Activated CD4-positive, alpha-beta T cell treated with anti-CD3 and anti-CD28 coated beads, Interleukin-2, amount 50 U/mL, for 48 hours (primary cell): Measurements from ENCODE around the gene TSPOAP1.

Experiments
- DNase-seq, 2 experiments: peaks; one replicate each; pipeline ENCODE4 v3.0.0-alpha.2; 2020

The TSPOAP1 gene

GRCh38 chr17:58328195-58329034 is at the start of gene TSPOAP1:
TSPOAP1 (minus strand) TSS chr17:58328795; CDS start chr17:58327920, 875 bp downstream.
- DNase-seq: peak; percentile 91 to 93

GRCh38 chr17:58377661-58378060 is 49.1 kb upstream of the TSPOAP1 start:
- no peak for DNase-seq

- no peak for DNase-seq
Measured at GRCh38 chr17:58377093-58377601, 48.6 kb upstream of the TSPOAP1 start.

- no peak for DNase-seq
Measured at GRCh38 chr17:58376472-58377000, 47.9 kb upstream of the TSPOAP1 start.

- no peak for DNase-seq
Measured at GRCh38 chr17:58375811-58376210, 47.2 kb upstream of the TSPOAP1 start.

- no peak for DNase-seq
Measured at GRCh38 chr17:58375256-58375655, 46.7 kb upstream of the TSPOAP1 start.

GRCh38 chr17:58373923-58374322 is 45.3 kb upstream of the TSPOAP1 start:
- DNase-seq: no peak

GRCh38 chr17:58373003-58373402 is 44.4 kb upstream of the TSPOAP1 start:
- no peak for DNase-seq

- DNase-seq: no peak
Measured at GRCh38 chr17:58371300-58371950, 42.8 kb upstream of the TSPOAP1 start.

GRCh38 chr17:58370716-58371115 is 42.1 kb upstream of the TSPOAP1 start:
- DNase-seq: no peak

GRCh38 chr17:58370309-58370708 is 41.7 kb upstream of the TSPOAP1 start:
- no peak for DNase-seq

- no peak for DNase-seq
Measured at GRCh38 chr17:58369214-58370031, 40.8 kb upstream of the TSPOAP1 start.

- DNase-seq: no peak
Measured at GRCh38 chr17:58368860-58369213, 40.2 kb upstream of the TSPOAP1 start.

GRCh38 chr17:58367461-58367860 is 38.9 kb upstream of the TSPOAP1 start:
- no peak for DNase-seq

- no peak for DNase-seq
Measured at GRCh38 chr17:58365980-58366595, 37.5 kb upstream of the TSPOAP1 start.

- DNase-seq: no peak
Measured at GRCh38 chr17:58365185-58365979, 36.8 kb upstream of the TSPOAP1 start.

GRCh38 chr17:58364270-58364942 is 35.8 kb upstream of the TSPOAP1 start:
- no peak for DNase-seq

GRCh38 chr17:58363457-58364185 is 35.0 kb upstream of the TSPOAP1 start:
- DNase-seq: no peak

- no peak for DNase-seq
Measured at GRCh38 chr17:58362368-58363014, 33.9 kb upstream of the TSPOAP1 start.
